Measurements from ENCODE around the gene UIMC1.

UIMC1 gene

GRCh38 chr5:176888865-176889165 lies 117.8 kb downstream of the UIMC1 start:
- no peak for TF ChIP-seq CTCF (IDR thresholded peaks at IDR 0.05; ENCODE audit: control extremely low read depth, extremely low read depth, low read depth, missing control alignments)
- ChIA-PET CTCF (interaction anchor here (1.3 kb wide), 1 partner anchor 10 kb away, joined by 4 read pairs; the partner anchor contains the start of gene HK3), POLR2A (no interaction called here)
- DNase-seq (ENCODE audit: extremely low spot score), result no peak

- CTCF ChIA-PET, result interaction anchor here (0.6 to 1.3 kb wide), 2 partner anchors 11 to 280 kb away, joined by 3 to 4 read pairs; partner anchors contain the start of gene HK3
- no peak for DNase-seq (ENCODE audit: extremely low spot score)
- TF ChIP-seq CTCF (IDR thresholded peaks at IDR 0.05; ENCODE audit: control extremely low read depth, extremely low read depth, low read depth, missing control alignments), result no peak
- POLR2A ChIA-PET, result no interaction called here
Observed at GRCh38 chr5:176888016-176888864, 118.3 kb downstream of the UIMC1 start.

- CTCF ChIA-PET, result interaction anchor here (0.6 kb wide), 1 partner anchor 279 kb away, joined by 3 read pairs; no protein-coding TSS in a partner anchor
- TF ChIP-seq CTCF (IDR thresholded peaks at IDR 0.05; ENCODE audit: control extremely low read depth, extremely low read depth, low read depth, missing control alignments), result no peak
- POLR2A ChIA-PET, result no interaction called here
- no peak for DNase-seq (ENCODE audit: extremely low spot score)
Observed at GRCh38 chr5:176887252-176887849, 119.2 kb downstream of the UIMC1 start.

GRCh38 chr5:176886336-176887251 lies 120.0 kb downstream of the UIMC1 start:
- ChIA-PET POLR2A (no interaction called here), CTCF (interaction anchor here (1.0 kb wide), 1 partner anchor 26 kb away, joined by 3 read pairs; no protein-coding TSS in a partner anchor)
- DNase-seq (ENCODE audit: extremely low spot score), result no peak
- no peak for TF ChIP-seq CTCF (IDR thresholded peaks at IDR 0.05; ENCODE audit: control extremely low read depth, extremely low read depth, low read depth, missing control alignments)

- TF ChIP-seq CTCF (IDR thresholded peaks at IDR 0.05; ENCODE audit: control extremely low read depth, extremely low read depth, low read depth, missing control alignments), result no peak
- DNase-seq (ENCODE audit: extremely low spot score), result no peak
- ChIA-PET POLR2A (no interaction called here), CTCF (no interaction called here)
Observed at GRCh38 chr5:176884571-176884890, 122.0 kb downstream of the UIMC1 start.
